RWPE2 (cell line): ENCODE data around the gene BRD4.

Source experiments
- ATAC-seq: fragments of 200-7000 bp; cut with Tn5 transposase; 3 replicates; pipeline ENCODE4 v1.9.1; 2021; ENCODE audit warnings: low read depth
- DNase-seq: peaks from one replicate; pipeline ENCODE4 v3.0.0-alpha.2; 2020; ENCODE audit warnings: low spot score
- H3K27ac ChIP-seq: fragments of 450-650 bp; 2 replicates; pipeline ENCODE4 v1.5.1; 2017; ENCODE audit warnings: mild to moderate bottlenecking; ENCODE audit not compliant: poor library complexity, severe bottlenecking
- H3K27me3 ChIP-seq: fragments of 250-450 bp; sonication (Bioruptor Pico); 2 replicates; pipeline ENCODE4 v1.5.1; 2021; ENCODE audit warnings: mild to moderate bottlenecking, moderate library complexity; ENCODE audit not compliant: insufficient read depth, poor library complexity, severe bottlenecking
- H3K36me3 ChIP-seq: fragments of 250-450 bp; sonication (Bioruptor Pico); 2 replicates; pipeline ENCODE4 v1.5.1; 2020; ENCODE audit warnings: low read depth, mild to moderate bottlenecking, moderate library complexity
- H3K4me1 ChIP-seq: fragments of 250-450 bp; sonication (Bioruptor Pico); 2 replicates; pipeline ENCODE4 v1.5.1; 2021; ENCODE audit warnings: mild to moderate bottlenecking, moderate library complexity; ENCODE audit not compliant: insufficient read depth, poor library complexity, severe bottlenecking
- H3K4me3 ChIP-seq: fragments of 250-450 bp; sonication (Bioruptor Pico); 2 replicates; pipeline ENCODE4 v1.5.1; 2021; ENCODE audit warnings: mild to moderate bottlenecking, moderate library complexity; ENCODE audit not compliant: severe bottlenecking
- H3K9me3 ChIP-seq: fragments of 250-450 bp; sonication (Bioruptor Pico); 2 replicates; pipeline ENCODE4 v1.5.1; 2021; ENCODE audit warnings: mild to moderate bottlenecking, moderate library complexity; ENCODE audit not compliant: severe bottlenecking
- CTCF ChIP-seq: fragments of 450-650 bp; IDR thresholded peaks from one replicate; pipeline ENCODE4 v1.5.1; 2017; ENCODE audit warnings: mild to moderate bottlenecking, moderate library complexity; ENCODE audit not compliant: poor library complexity, severe bottlenecking

The BRD4 gene

GRCh38 chr19:15307169-15307568 lies 25.2 kb downstream of the BRD4 start:
- Histone ChIP-seq H3K9me3 (peaks cover 5% of the 10 kb centered on the region), H3K27ac (no peak overlapping the region), H3K4me1 (peaks cover 30% of the 10 kb centered on the region), H3K27me3 (no peaks in the 10 kb centered on the region), H3K4me3 (no peak overlapping the region), H3K36me3 (peaks cover 23% of the 10 kb centered on the region)
- DNase-seq (no peak), ATAC-seq (no peak)
- TF ChIP-seq CTCF, result no peak

GRCh38 chr19:15305582-15306334 lies 26.6 kb downstream of the BRD4 start:
- no peak for TF ChIP-seq CTCF
- Histone ChIP-seq H3K36me3 (peaks cover 23% of the 10 kb centered on the region), H3K4me1 (peaks cover 25% of the 10 kb centered on the region), H3K27me3 (no peaks in the 10 kb centered on the region), H3K27ac (no peak overlapping the region), H3K4me3 (no peak overlapping the region), H3K9me3 (peaks cover 5% of the 10 kb centered on the region)
- ATAC-seq (no peak), DNase-seq (no peak)

DNA sequence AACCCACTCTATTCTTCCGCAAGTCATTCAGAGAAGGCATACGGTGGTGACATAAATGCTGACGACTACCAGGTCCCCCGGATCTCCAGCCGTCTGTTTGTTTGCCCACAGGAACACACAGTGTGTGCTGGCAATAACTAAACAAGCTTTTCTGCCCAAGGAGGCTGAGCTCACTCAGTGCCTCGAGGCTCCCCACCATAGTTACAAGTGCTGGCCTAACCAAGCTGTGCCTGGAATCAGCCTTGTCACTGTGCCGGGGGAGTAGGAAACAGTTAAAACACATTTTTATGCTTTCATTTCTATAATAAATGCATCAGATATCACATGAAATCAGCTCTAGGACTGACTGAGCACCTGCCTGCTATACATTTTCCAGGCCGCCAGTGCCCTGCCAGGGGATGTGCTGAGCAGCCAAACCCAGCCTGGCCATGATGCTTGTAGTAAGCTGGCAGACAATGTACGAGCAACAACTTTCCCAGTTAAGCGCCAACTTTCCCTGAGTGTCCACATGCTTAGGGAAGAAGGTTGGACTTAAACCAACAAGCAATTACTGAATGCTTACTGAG lies 28.1 kb downstream of the BRD4 start:
- Histone ChIP-seq H3K9me3 (peaks cover 5% of the 10 kb centered on the region), H3K27me3 (no peaks in the 10 kb centered on the region), H3K4me1 (peaks cover 39% of the 10 kb centered on the region), H3K36me3 (peaks cover 23% of the 10 kb centered on the region), H3K4me3 (no peak overlapping the region), H3K27ac (no peak overlapping the region)
- TF ChIP-seq CTCF, result no peak
- ATAC-seq (no peak), DNase-seq (no peak)

- Histone ChIP-seq H3K27me3 (no peaks in the 10 kb centered on the region), H3K4me1 (peaks cover 47% of the 10 kb centered on the region)
- DNase-seq, result no peak
Observed at GRCh38 chr19:15303105-15303780, 29.1 kb downstream of the BRD4 start.

More at GRCh38 chr19:15303105-15303780, 29.1 kb downstream of the BRD4 start:
- TF ChIP-seq CTCF, result no peak
- H3K36me3 ChIP-seq, result peaks cover 21% of the 10 kb centered on the region
- no peak overlapping the region for H3K4me3 ChIP-seq
- H3K27ac ChIP-seq, result no peak overlapping the region
- H3K9me3 ChIP-seq, result peaks cover 5% of the 10 kb centered on the region
- peak; percentile 7; the same call in 1 of the 3 replicates for ATAC-seq
